Ovary (tissue), 3 donors: ENCODE results near the gene GRID1.

Source experiments
- CTCF ChIP-seq, 3 donors: fragments of 450-650 bp in 2 of 3; fragments of 200-600 bp in 1 of 3; IDR thresholded peaks; one replicate each; pipeline versions ENCODE4 v1.5.1 to v1.8.0; 2016 to 2022; ENCODE audit warnings: antibody characterized with exemption in 3 of 3, mild to moderate bottlenecking in 1 of 3
- EP300 ChIP-seq: sonication (generic); formaldehyde crosslinking; IDR thresholded peaks from one replicate; pipeline ENCODE4 v1.6.1; 2017; ENCODE audit warnings: antibody characterized with exemption
- donor health status: DM: no; HTN: no; CAD: no.

GRCh38 chr10:86230557-86231180 is 135.9 kb downstream of the GRID1 start:
- TF ChIP-seq EP300, result no peak
- no peak for TF ChIP-seq CTCF (IDR thresholded peaks at IDR 0.05)
